HG03565 (cell line): ENCODE measurements around the gene MT1H.
"Not testable (repeated sequence)": the region's sequence is repeated elsewhere in the genome, so short reads cannot be mapped to it uniquely, and the experiment has no call there.

Source experiments
- ATAC-seq: cut with Tn5 transposase; IDR thresholded peaks from one replicate; pipeline ENCODE4 v1.9.1; 2021; ENCODE audit warnings: mild to moderate bottlenecking, moderate library complexity; ENCODE audit not compliant: unreplicated experiment

MT1H gene

GRCh38 chr16:56669005-56669839, at the start of gene MT1H:
Gene MT1H, plus strand, starts transcription at chr16:56669814. Its CDS starts 71 bp downstream, at chr16:56669885.
- no peak for ATAC-seq

DNA sequence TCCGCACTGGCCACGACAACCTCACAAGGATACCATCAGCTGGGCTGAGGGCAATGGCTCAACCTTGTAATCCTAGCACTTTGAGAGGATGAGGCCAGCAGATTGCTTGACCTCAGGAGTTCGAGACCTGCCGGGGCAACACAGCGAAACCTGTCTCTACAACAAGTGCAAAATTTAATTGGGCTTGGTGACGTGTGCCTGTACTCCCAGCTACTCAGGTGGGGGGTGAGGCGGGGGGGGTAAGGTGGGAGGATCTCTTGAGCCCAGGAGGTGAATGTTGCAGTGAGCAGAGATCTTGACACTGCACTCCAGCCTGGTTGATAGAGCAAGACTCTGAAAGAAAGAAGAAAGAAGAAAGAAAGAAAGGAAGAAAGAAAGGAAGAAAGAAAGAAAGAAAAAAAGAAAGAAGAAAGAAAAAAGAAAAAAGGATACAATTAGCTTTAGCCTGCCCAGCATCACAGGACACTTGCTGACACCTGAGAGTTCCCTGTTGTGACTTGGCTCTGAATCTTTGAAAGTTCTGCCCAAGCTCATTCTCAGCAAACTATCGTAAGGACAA, 49.2 kb upstream of the MT1H start:
- ATAC-seq = no peak

DNA sequence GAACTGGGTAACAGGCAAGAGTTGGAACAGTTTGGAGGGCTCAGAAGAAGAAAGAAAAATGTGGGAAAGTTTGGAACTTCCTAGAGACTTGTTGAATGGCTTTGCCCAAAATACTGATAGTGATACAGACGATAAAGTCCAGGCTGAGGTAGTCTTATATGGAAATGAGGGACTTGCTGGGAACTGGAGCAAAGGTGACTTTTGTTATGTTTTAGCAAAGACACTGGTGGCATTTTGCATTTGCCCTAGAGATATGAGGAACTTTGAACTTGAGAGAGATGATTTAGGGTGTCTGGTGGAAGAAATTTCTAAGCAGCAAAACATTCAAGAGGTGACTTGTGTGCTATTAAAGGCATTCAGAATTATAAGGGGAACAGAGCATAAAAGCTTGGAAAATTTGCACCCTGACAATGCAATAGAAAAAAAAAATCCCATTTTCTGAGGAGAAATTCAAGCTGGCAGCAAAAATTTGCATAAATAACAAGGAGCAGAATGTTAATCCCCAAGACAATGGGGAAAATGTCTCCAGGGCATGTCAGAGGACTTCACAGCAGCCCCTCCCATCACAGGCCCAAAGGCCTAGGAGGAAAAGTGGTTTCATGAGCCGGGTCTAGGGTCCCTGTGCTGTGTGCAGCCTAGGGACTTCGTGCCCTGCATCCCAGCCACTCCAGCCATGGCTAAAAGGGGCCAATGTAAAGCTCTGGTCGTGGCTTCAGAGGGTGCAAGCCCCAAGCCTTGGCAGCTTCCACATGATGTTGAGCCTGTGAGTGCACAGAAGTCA, 47.8 kb upstream of the MT1H start:
- ATAC-seq = not testable (repeated sequence)

GRCh38 chr16:56623184-56623583, 46.4 kb upstream of the MT1H start:
- ATAC-seq = not testable (repeated sequence)

DNA sequence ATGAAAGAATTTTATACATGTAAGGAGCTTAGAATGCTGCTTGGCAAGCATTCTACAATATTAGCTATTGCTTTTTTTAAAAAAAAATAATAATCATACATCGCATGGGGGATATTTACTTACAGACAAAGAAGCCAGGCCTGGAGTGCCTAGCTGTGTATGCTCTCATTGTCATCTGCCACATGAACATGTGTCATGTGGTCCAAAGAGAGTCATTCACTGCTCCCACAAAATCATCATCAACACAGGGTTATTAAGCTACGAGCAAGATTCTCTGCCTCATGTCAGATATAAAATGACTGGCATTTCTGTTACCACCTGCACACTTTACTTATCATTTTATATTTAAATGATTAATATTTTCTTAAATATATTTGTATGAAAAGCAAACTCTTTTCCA, 46.0 kb upstream of the MT1H start:
- no peak for ATAC-seq

GRCh38 chr16:56625140-56625942, 44.3 kb upstream of the MT1H start, which contains the start of gene MT1E:
Gene MT1E, plus strand, starts transcription at chr16:56625781. Its CDS starts 71 bp downstream, at chr16:56625852.
- ATAC-seq = no peak

- ATAC-seq = no peak
Measured at GRCh38 chr16:56625943-56626654, 43.5 kb upstream of the MT1H start.

- ATAC-seq = no peak
Measured at GRCh38 chr16:56626685-56627084, 42.9 kb upstream of the MT1H start.

GRCh38 chr16:56628486-56629350, 40.9 kb upstream of the MT1H start:
- no peak for ATAC-seq

- ATAC-seq = no peak
Measured at GRCh38 chr16:56629531-56629930, 40.1 kb upstream of the MT1H start.

GRCh38 chr16:56630134-56630533, 39.5 kb upstream of the MT1H start:
- peak; percentile 89 for ATAC-seq

DNA sequence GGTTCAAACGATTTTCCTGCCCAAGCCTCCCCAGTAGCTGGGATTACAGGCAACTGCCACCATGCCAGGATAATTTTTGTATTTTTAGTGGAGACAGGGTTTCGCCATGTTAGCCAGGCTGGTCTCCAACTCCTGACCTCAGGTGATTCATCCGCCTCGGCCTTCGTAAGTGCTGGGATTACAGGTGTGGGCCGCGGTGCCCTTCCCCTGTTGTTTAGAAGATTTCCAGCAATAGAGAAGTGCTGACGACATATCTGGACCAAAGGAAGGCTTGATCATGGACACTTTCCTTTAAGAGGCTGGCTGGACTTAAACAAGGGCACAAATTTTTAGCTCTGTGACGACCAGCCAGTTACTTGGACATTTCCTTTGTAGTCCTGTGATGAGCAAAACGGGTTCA, 38.4 kb upstream of the MT1H start:
- ATAC-seq = no peak

- no peak for ATAC-seq
Measured at GRCh38 chr16:56631832-56632155, 37.8 kb upstream of the MT1H start.

DNA sequence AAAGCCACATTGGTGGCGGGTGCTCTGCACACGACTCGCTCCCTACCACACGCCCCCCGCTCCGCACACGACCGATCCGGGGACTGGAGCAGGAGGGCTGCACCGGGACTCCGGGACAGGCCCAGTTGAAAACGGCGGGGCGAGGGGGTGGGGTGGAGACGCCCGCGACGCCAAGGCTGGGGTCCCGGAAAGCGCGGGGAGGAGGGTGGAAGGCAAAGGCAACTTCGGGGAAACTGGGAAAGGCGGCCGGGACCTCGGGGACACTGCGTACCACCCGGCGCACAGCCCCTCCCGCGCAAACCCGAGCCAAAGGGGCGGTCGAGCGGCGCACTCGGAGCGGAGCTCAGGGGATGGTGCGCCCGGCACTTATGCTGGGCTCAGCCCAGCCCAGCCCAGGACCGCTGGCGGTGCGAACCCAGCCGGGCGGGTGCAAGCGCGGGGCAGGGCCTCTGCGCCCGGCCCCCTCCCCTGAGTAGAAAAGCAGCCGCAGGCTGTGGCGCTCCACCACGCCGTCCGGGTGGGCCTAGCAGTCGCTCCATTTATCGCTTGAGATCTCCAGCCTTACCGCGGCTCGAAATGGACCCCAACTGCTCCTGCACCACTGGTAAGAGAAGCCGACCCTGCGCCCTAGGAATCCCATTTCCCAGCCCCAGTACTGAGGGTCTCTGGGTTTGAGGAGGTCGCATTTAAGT, 37.3 kb upstream of the MT1H start, which contains the start of gene MT1M:
Gene MT1M (plus strand): TSS at position 504 of the 692 bp plus-strand sequence. CDS start 73 bp downstream, at position 577.
- ATAC-seq = no peak

DNA sequence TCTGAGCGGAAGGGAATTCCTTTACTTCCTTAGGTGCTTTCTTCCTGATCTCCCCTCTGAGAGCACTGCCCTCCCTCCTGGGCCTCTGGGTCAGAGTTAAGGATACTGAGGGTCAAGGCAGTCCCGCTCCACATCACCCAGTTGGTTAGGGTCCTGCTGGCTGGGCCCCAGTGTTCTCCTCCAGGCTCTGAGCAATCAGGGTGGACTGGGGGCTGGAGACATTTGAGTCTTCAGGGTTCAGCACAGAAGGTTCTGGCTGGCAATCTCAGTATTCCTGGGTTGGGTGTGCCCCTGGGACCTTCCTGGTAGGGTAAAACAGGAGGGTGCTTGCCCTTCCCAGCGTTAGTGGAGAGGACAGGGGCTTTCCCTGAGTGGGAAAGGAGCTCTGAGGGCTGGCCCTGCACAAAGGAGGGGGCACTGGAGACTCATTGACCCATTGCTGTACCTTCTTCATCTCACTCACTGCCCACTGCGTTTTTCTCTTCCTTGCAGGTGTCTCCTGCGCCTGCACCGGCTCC, 36.7 kb upstream of the MT1H start:
- ATAC-seq = no peak

GRCh38 chr16:56633535-56633934, 36.1 kb upstream of the MT1H start:
- no peak for ATAC-seq

DNA sequence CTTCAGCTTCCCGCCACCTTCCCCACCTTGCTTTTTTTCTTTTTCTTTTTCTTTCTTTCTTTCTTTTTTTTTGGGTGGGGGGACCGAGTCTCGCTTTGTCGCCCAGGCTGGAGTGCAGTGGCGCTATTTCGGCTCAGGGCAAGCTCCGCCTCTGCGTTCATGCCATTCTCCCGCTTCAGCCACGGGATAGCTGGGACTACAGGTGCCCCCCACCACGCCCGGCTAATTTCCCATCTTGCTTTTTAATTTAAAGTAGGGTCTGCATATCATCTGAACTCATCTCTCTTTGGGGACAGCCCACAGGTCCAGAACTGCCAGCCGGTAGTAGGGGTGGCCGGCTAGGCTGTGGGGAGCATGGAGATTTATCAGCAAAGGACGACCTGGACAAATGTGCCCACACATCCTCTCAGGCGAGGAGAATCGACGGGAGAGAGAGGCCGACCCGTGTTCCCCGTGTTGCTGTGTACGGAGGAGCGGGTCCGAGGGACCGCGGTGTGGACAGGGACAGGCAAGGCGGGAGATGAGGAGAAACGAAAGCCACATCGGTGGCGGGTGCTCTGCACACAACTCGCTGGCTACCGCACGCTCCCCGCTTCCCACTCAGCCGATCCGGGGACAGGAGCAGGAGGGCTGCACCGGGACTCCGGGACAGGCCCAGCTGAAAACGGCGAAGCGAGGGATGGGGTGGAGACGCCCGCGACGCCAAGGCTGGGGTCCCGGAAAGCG, 34.7 kb upstream of the MT1H start:
- no peak for ATAC-seq
